ENCODE data around the gene GNA14.

- TF ChIP-seq ZNF292 (tag by site-specific recombination; IDR thresholded peaks at IDR 0.05; ENCODE audit: borderline replicate concordance, low read depth) (no peak), ZNF777 (tag by site-specific recombination; IDR thresholded peaks at IDR 0.05; ENCODE audit: borderline replicate concordance) (no peak), ATF2 (tag by site-specific recombination; IDR thresholded peaks at IDR 0.05; ENCODE audit: low read depth) (no peak)
Measured at GRCh38 chr9:77647267-77648233, 572 bp downstream of the GNA14 start.
